ENCODE measurements around the gene ORM1. TPM values are rescaled to one million over a fixed set of nuclear protein-coding genes. Genes with fewer than 3 reads are reported as not detected.

ORM1 gene
- polyA plus RNA-seq, 3 donors: 0.25 to 0.53 TPM; not detected in 1

DNA sequence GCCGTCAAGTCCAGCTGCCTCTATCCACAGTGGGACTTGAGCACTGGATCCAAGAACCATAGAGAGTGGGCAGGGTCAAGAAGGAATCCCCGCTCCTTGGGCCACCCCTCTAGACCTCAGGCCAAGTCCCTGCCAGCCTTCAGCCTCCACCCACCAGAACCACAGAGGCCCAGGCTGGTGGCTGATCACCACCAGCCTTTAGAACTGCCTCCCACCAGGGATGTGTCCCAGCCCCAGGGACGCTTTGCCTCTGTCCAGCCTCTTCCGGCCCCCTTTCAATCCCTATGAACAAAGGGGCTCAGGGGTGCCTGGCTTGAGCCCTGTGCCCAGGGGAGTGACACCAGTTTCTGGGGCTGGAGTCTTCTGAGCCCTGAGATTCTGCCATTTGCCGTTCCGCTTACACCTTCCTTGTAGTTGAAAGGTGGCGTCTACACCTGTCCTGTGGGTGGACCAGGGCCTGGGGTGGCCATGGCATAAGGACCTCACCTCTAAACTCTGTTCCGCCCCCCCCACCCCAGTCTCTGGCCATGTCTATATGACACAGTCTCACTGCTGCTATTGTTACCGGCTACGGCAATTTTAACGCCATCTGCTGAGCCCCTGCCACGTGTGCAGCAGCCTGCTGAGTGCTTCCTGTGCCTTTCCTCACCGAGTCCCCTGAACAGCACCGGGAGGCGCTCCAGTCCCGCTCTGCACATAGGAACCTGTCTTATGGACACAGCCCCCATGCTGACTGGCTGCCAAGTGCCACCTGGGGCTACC lies 35.7 kb upstream of the ORM1 start:
- DNase-seq (ENCODE audit: low read depth in 3 of 3, low spot score in 2 of 3): no peak

- DNase-seq (ENCODE audit: low read depth in 3 of 3, low spot score in 2 of 3): no peak
Measured at GRCh38 chr9:114287763-114288192, 35.1 kb upstream of the ORM1 start.

DNA sequence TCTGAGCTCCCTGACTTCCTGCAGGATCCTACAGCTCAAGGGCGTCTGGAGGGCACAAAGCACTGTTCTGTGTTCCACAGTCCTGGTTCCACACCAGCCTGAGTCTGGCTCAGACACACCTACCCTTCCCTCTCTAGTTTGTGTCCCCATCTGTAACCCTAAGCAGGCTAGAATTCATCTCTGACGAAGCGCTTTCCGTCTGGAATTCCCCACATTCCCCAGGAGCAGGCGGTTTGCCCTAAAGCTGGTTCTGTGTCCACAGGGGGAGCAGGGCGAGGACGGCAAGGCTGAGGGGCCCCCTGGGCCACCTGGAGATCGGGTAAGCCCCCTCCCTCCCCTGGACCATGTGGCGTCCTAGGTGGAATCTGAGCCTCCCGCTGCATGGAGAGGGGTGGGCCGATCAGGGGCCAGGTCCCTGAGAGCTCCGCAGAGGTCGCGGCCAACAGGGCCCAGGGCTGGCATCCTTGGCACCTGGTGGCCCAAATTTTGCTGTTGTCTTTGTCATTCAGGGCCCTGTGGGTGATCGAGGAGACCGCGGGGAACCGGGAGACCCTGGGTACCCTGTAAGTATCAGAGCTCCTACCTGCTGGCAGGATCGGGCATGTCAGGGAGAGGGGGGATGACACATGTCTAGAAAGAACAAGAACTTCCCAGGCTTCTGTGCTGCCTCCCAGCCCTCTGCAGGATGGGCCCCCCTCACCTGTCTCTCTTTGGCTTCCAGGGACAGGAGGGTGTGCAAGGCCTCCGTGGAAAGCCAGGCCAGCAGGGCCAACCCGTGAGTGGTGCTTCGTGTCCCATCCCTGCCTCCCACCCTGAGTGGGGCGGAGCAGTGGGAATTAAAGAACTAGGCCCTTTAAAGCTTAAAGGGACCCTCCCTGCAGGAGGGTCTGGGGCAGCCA lies 34.5 kb upstream of the ORM1 start:
- DNase-seq (ENCODE audit: low read depth in 3 of 3, low spot score in 2 of 3): peak in 1 of 3 donors; percentile 23

GRCh38 chr9:114289106-114289505 lies 33.8 kb upstream of the ORM1 start:
- DNase-seq (ENCODE audit: low read depth in 3 of 3, low spot score in 2 of 3): no peak

DNA sequence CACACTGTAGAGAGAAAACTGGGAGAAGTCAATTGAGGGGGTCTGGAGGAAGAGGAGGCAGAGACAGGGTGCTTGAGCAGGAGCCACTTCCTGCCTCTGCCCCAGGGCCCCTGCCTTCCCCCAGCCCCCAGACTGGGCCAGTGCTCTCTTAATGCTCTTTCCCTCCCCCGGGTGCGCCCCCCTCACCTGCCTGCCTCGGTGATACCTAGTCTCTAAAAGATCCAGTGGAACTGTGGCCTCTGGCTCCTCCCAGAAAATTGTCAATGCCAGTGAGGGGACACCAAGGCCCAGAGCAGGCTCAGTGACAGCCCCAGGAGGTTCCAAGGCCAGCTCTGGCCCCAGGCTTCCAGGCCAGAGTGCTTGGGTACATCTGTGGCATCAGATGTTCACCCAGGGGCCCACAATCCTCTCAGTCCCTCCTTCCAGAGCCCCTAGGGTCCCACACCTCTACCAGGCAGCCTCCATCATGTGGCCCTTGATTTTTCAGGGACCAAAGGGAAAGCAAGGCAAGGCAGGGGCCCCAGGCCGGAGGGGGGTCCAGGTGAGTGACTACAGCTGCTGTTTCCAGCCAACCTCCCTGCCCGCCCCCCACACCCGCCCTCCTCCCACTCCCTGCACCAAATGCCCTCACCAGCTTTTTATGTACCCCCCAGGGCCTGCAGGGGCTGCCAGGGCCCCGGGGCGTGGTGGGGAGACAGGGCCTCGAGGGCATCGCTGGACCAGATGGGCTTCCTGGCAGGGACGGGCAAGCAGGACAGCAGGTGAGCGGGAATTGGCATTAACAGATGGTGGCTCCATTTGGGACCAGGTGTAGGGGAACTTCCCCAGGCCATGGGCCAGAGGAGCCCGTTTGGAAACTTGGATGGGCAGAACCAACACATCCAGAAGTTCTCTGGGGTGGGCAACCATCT lies 33.1 kb upstream of the ORM1 start:
- no peak for DNase-seq (ENCODE audit: low read depth in 3 of 3, low spot score in 2 of 3)

- no peak for DNase-seq (ENCODE audit: low read depth in 3 of 3, low spot score in 2 of 3)
Measured at GRCh38 chr9:114290561-114290986, 32.3 kb upstream of the ORM1 start.

- DNase-seq (ENCODE audit: low read depth in 3 of 3, low spot score in 2 of 3): peak in 1 of 3 donors; percentile 41
Measured at GRCh38 chr9:114291064-114291474, 31.8 kb upstream of the ORM1 start.

DNA sequence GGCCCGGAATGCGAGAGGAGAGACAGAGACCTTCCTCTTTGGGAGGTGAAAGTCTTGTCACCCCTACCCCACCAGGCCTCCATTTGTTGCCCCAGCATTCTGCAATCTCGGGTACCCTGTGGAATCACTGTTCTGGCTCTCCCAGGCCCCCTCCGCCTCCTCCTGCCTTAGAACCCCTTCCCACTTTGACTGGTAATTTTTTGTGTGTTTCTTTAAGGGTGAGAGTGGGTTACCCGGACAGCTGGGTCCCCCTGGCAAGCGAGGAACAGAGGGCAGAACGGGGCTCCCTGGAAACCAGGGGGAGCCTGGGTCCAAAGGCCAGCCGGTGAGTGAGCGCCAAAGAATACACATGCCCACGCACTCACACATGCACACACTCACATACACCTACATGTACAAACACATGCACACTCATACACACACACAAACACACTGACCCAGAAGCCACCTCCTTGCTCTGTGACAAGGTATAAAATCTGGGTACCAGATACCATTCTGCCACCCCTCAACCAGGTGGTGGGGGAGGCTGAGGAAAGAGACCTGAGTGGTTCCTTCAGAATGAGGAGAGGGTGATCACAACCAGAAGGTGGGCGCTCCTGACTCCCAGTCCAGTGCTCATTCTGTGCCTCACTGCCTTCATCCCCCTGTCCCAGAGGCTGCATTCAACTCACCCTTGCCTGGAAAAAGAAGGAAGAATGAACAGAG lies 30.9 kb upstream of the ORM1 start:
- DNase-seq (ENCODE audit: low read depth in 3 of 3, low spot score in 2 of 3): no peak

- no peak for DNase-seq (ENCODE audit: low read depth in 3 of 3, low spot score in 2 of 3)
Measured at GRCh38 chr9:114294664-114295063, 28.2 kb upstream of the ORM1 start.

DNA sequence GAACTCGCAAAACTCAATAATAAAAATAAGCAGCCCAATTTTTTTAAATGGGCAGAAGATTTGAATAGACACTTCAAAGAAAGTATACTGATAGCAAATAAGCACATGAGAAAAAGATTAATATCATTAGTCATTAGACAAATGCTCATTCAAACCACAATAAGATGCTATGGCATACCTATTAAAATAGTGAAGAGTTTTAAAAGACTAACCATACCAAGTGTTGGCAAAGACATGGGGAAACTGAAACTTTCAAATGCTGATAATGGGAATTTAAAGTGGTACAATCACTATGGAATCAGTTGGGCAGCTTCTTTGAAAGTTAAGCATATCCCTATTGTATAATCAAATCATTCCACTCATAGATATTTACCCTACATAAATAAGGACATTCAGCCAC lies 26.6 kb upstream of the ORM1 start:
- no peak for DNase-seq (ENCODE audit: low read depth in 3 of 3, low spot score in 2 of 3)

GRCh38 chr9:114299286-114300152 lies 23.4 kb upstream of the ORM1 start:
- no peak for DNase-seq (ENCODE audit: low read depth in 3 of 3, low spot score in 2 of 3)

GRCh38 chr9:114300153-114300845 lies 22.6 kb upstream of the ORM1 start:
- DNase-seq (ENCODE audit: low read depth in 3 of 3, low spot score in 2 of 3): no peak

GRCh38 chr9:114300846-114301797 lies 21.8 kb upstream of the ORM1 start:
- DNase-seq (ENCODE audit: low read depth in 3 of 3, low spot score in 2 of 3): no peak

GRCh38 chr9:114301798-114302565 lies 20.9 kb upstream of the ORM1 start:
- no peak for DNase-seq (ENCODE audit: low read depth in 3 of 3, low spot score in 2 of 3)

- DNase-seq (ENCODE audit: low read depth in 3 of 3, low spot score in 2 of 3): no peak
Measured at GRCh38 chr9:114302727-114303126, 20.2 kb upstream of the ORM1 start.

DNA sequence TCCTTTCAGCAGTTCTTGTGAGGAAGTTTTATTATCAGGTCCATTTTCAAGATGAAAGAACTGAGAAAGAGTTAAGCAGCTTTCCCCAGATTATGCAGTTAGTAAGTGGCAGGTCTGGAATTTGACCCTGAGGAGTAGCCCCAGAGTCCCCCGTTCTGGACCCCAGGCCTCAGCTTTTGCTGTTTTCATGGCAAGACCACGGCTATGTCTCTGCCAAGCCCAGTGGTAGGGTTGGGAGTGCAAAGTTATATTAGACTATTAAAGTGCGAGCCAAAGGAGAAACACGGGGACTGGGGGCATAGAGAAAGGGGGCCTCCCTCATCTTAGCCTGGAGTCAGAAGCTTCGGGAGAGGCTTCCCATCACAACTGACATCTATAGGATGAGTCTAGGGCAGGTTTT lies 19.3 kb upstream of the ORM1 start:
- DNase-seq (ENCODE audit: low read depth in 3 of 3, low spot score in 2 of 3): no peak

DNA sequence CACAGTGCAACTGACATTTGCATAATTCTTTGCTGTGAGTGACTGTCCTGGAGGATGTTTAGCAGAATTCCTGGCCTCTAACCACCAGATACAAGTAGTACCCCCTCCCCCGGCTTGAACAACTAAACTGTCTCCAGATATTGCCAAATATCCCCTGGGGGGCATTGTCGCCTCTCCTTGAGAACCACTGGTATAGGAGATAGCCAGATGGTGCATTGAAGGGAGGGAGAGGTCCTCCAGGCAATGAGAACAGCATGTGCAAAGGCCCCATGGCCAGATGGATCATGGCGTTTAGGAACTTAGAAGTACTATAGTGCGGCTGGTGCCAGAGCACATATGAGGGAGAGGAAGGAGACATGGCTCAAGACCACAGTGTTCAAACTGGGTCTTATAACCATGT lies 18.9 kb upstream of the ORM1 start:
- DNase-seq (ENCODE audit: low read depth in 3 of 3, low spot score in 2 of 3): no peak
